Fibroblast of the conjunctiva (primary cell): ENCODE data around the gene KATNAL1.
A peak's percentile ranks its signal among the peaks of the same experiment; 100 is the strongest.
"Not testable (repeated sequence)": the region's sequence is repeated elsewhere in the genome, so short reads cannot be mapped to it uniquely, and the experiment has no call there.

Experiments
- DNase-seq: peaks from one replicate; pipeline ENCODE4 v3.0.0-alpha.2; 2010; ENCODE audit warnings: low read depth

Gene KATNAL1

GRCh38 chr13:30292325-30292724 lies 15.0 kb downstream of the KATNAL1 start:
- no peak for DNase-seq

GRCh38 chr13:30290812-30291436 lies 16.4 kb downstream of the KATNAL1 start:
- no peak for DNase-seq

GRCh38 chr13:30289533-30289932 lies 17.8 kb downstream of the KATNAL1 start:
- no peak for DNase-seq

- DNase-seq = not testable (repeated sequence)
Measured at GRCh38 chr13:30286059-30286458, 21.3 kb downstream of the KATNAL1 start.

GRCh38 chr13:30276178-30276577 lies 31.2 kb downstream of the KATNAL1 start:
- DNase-seq = no peak

- no peak for DNase-seq
Measured at GRCh38 chr13:30274083-30274482, 33.3 kb downstream of the KATNAL1 start.

- DNase-seq = not testable (repeated sequence)
Measured at GRCh38 chr13:30270035-30270434, 37.3 kb downstream of the KATNAL1 start.

GRCh38 chr13:30268673-30269072 lies 38.7 kb downstream of the KATNAL1 start:
- no peak for DNase-seq

GRCh38 chr13:30266756-30267155 lies 40.6 kb downstream of the KATNAL1 start:
- no peak for DNase-seq

- not testable (repeated sequence) for DNase-seq
Measured at GRCh38 chr13:30259149-30259733, 48.1 kb downstream of the KATNAL1 start.

- no peak for DNase-seq
Measured at GRCh38 chr13:30257468-30258099, 49.8 kb downstream of the KATNAL1 start.

GRCh38 chr13:30256713-30257467 lies 50.5 kb downstream of the KATNAL1 start:
- DNase-seq = no peak

GRCh38 chr13:30255696-30256095 lies 51.7 kb downstream of the KATNAL1 start:
- no peak for DNase-seq

- no peak for DNase-seq
Measured at GRCh38 chr13:30253830-30254229, 53.5 kb downstream of the KATNAL1 start.

GRCh38 chr13:30247406-30247805 lies 59.9 kb downstream of the KATNAL1 start:
- no peak for DNase-seq

- DNase-seq = peak; percentile 29
Measured at GRCh38 chr13:30241532-30241931, 65.8 kb downstream of the KATNAL1 start.

- no peak for DNase-seq
Measured at GRCh38 chr13:30240608-30241007, 66.7 kb downstream of the KATNAL1 start.

- DNase-seq = no peak
Measured at GRCh38 chr13:30235216-30235615, 72.1 kb downstream of the KATNAL1 start.

GRCh38 chr13:30234619-30235162 lies 72.7 kb downstream of the KATNAL1 start:
- DNase-seq = no peak

- DNase-seq = no peak
Measured at GRCh38 chr13:30224732-30225131, 82.6 kb downstream of the KATNAL1 start.

- DNase-seq = no peak
Measured at GRCh38 chr13:30222254-30222653, 85.1 kb downstream of the KATNAL1 start.

GRCh38 chr13:30216111-30216510 lies 91.2 kb downstream of the KATNAL1 start:
- DNase-seq = no peak

- no peak for DNase-seq
Measured at GRCh38 chr13:30212256-30212655, 95.1 kb downstream of the KATNAL1 start.
